ENCODE data around the gene PRDM16.

Gene PRDM16

DNA sequence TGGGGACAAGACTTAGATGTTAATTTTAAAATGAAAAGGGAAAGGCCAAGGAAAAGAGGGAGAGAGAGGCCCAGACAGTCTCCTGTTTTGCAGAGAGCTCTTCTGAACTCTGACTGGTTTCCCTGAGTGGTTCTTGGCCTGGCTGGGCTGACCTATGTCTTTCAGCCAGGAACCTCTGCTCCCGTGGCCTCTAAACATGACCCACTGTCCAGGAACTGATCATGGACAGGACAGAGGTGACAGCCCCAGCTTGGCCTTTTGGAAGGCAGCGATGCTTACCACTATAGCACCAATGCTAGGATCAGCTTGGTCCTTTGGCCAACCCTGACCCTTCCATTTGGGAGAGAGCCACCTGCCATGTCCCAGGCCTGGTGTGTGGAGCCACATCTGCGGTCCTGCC is 55.2 kb downstream of the PRDM16 start:
- DNase-seq (ENCODE audit: low spot score): no peak
- in situ Hi-C loops (cut with MboI; ENCODE audit: low sequenced_read_pairs, unreplicated experiment): no loop called here

GRCh38 chr1:3125078-3125477 is 56.1 kb downstream of the PRDM16 start:
- in situ Hi-C loops (cut with MboI; ENCODE audit: low sequenced_read_pairs, unreplicated experiment): no loop called here
- TF ChIP-seq, protein P1, sequence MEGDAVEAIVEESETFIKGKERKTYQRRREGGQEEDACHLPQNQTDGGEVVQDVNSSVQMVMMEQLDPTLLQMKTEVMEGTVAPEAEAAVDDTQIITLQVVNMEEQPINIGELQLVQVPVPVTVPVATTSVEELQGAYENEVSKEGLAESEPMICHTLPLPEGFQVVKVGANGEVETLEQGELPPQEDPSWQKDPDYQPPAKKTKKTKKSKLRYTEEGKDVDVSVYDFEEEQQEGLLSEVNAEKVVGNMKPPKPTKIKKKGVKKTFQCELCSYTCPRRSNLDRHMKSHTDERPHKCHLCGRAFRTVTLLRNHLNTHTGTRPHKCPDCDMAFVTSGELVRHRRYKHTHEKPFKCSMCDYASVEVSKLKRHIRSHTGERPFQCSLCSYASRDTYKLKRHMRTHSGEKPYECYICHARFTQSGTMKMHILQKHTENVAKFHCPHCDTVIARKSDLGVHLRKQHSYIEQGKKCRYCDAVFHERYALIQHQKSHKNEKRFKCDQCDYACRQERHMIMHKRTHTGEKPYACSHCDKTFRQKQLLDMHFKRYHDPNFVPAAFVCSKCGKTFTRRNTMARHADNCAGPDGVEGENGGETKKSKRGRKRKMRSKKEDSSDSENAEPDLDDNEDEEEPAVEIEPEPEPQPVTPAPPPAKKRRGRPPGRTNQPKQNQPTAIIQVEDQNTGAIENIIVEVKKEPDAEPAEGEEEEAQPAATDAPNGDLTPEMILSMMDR (IDR thresholded peaks at IDR 0.05; ENCODE audit: borderline replicate concordance, control extremely low read depth, extremely low read depth, insufficient read depth, missing control alignments): no peak
- DNase-seq (ENCODE audit: low spot score): no peak

More for the DNA sequence above, 55.2 kb downstream of the PRDM16 start:
- TF ChIP-seq, protein P1 (IDR thresholded peaks at IDR 0.05; ENCODE audit: borderline replicate concordance, control extremely low read depth, extremely low read depth, insufficient read depth, missing control alignments): no peak

DNA sequence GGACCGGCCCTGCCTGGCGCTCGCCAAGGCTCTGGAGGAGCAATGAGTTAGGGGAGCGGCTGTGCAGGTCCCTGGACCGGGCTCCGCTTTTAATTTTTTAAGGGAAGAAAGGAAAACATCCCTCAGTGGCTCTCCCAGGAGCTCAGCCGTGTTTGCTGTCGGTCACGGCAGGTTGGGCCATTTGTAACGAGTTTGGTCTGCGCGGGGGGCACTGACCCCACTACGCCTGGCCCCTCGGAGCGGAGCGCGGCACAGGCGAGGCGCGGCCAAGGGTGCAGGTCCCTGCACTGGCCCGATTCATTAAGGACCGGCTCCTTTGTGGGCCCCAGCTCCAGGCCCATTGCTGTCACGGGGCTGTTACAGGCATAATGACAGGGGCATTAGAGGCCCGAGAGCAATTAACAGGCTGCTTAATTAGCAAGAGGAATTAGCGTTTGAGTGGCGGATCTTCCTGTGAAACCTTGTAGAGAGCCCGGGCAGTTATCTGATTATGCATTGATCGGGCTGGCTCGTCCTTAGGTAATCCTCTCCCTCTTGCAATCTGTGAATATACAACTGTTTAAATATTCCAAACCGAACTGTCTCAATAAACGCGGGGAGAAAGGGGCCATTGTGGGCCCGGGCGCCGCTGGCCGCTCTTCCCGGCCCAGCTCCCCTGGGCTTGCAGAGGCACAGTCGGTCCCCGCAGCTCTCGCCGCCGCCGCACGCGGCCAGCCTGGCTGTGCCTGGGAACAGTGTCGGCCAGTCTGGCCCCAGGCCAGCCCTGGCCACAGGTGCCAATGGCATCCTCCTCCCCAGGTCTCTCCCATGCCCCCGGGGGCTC is 56.8 kb downstream of the PRDM16 start:
- DNase-seq (ENCODE audit: low spot score): no peak
- TF ChIP-seq, protein P1 (IDR thresholded peaks at IDR 0.05; ENCODE audit: borderline replicate concordance, control extremely low read depth, extremely low read depth, insufficient read depth, missing control alignments): no peak
- in situ Hi-C loops (cut with MboI; ENCODE audit: low sequenced_read_pairs, unreplicated experiment): no loop called here

- in situ Hi-C loops (cut with MboI; ENCODE audit: low sequenced_read_pairs, unreplicated experiment): no loop called here
- DNase-seq (ENCODE audit: low spot score): no peak
- TF ChIP-seq, protein P1 (IDR thresholded peaks at IDR 0.05; ENCODE audit: borderline replicate concordance, control extremely low read depth, extremely low read depth, insufficient read depth, missing control alignments): no peak
These were observed 58.0 kb downstream of the PRDM16 start for GRCh38 chr1:3126756-3127678.

GRCh38 chr1:3127738-3128137 is 58.7 kb downstream of the PRDM16 start:
- in situ Hi-C loops (cut with MboI; ENCODE audit: low sequenced_read_pairs, unreplicated experiment): no loop called here
- no peak for DNase-seq (ENCODE audit: low spot score)
- TF ChIP-seq, protein P1 (IDR thresholded peaks at IDR 0.05; ENCODE audit: borderline replicate concordance, control extremely low read depth, extremely low read depth, insufficient read depth, missing control alignments): no peak

DNA sequence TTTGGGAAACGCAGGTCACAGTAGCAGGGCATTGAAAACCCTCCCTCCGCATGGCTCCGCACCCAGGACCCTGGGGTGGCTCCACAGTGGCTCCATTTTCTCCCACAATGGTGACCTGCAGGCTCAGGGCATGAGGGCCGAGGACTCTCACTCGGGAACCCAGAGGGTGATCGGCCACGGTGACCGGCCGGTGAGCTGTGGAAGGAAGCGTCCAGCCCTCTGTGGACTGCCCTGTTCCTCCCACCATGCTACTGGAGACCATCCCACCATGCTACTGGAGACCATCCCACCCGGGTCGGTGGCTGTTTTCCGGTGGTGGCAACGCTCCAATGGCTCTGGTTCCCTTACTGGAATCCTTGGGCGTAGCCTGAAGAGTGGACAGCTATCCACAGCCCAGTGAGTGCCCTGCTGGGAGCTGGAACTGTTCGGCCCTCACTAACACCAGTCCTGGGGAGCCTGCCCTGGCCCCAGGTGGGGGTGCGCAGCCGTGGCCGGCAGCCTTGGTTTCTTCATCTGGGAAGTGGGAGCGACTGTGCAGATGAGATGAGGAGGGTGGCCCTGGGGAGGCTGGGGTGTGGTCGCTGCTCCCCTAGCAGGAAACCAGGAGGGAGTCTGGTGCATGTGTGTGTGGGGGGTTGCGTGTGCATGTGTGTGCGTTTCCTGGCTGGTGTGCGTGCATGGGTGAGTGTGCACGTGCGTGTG is 59.6 kb downstream of the PRDM16 start:
- in situ Hi-C loops (cut with MboI; ENCODE audit: low sequenced_read_pairs, unreplicated experiment): no loop called here
- TF ChIP-seq, protein P1 (IDR thresholded peaks at IDR 0.05; ENCODE audit: borderline replicate concordance, control extremely low read depth, extremely low read depth, insufficient read depth, missing control alignments): no peak
- no peak for DNase-seq (ENCODE audit: low spot score)
